ENCODE data around the gene CHRNB1.

Gene CHRNB1

DNA sequence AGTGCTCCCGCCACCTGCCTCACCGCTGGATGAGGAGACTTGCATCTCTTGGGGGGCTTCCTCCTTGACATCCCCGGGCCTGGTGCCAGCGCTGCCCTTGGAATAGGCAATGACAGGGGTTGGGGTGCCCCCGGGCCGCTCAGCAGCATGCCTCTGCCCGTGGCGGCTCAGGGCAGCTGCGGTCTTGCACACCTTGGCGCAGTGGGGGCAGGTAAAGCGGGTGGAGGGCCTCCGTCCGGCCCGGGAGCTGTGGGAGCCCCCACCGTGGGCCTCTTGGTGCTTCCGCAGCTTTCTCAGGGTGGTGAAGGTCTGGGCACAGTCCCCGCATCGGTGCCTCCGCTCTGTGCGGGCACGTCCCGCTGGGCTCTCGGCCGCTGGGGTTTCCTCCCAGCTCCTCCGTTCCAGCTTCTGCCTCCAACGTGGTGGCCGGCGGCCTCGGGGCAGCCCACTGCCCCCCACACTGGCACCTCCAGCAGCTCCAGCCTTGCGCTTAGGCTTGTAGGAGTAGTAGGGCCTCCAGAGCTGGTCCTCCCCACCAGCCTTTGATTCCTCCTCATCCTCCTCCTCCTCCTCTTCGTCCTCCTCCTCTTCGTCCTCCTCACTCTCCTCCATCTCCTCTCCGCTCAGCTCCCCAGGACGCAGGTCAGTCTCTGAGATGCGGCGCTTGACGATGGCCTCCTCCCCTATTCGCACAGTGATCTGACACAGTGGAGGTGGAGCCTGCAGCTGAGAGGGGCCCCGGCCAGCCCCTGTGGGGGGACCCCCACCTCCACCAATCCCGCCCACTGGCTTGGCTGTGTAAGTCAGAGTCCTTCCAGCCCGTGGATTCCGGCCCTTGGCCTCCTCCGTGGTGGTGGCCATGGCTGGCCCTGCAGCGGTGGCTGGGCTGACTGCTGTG, 17.9 kb downstream of the CHRNB1 start:
- DNase-seq (ENCODE audit: low read depth) = no peak
- no peak overlapping the region for H3K4me3 ChIP-seq (replicated peaks; ENCODE audit: low read depth, low read length)
- TF ChIP-seq, protein P1, sequence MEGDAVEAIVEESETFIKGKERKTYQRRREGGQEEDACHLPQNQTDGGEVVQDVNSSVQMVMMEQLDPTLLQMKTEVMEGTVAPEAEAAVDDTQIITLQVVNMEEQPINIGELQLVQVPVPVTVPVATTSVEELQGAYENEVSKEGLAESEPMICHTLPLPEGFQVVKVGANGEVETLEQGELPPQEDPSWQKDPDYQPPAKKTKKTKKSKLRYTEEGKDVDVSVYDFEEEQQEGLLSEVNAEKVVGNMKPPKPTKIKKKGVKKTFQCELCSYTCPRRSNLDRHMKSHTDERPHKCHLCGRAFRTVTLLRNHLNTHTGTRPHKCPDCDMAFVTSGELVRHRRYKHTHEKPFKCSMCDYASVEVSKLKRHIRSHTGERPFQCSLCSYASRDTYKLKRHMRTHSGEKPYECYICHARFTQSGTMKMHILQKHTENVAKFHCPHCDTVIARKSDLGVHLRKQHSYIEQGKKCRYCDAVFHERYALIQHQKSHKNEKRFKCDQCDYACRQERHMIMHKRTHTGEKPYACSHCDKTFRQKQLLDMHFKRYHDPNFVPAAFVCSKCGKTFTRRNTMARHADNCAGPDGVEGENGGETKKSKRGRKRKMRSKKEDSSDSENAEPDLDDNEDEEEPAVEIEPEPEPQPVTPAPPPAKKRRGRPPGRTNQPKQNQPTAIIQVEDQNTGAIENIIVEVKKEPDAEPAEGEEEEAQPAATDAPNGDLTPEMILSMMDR (IDR thresholded peaks at IDR 0.05; ENCODE audit: low read length, missing control alignments) = no peak

DNA sequence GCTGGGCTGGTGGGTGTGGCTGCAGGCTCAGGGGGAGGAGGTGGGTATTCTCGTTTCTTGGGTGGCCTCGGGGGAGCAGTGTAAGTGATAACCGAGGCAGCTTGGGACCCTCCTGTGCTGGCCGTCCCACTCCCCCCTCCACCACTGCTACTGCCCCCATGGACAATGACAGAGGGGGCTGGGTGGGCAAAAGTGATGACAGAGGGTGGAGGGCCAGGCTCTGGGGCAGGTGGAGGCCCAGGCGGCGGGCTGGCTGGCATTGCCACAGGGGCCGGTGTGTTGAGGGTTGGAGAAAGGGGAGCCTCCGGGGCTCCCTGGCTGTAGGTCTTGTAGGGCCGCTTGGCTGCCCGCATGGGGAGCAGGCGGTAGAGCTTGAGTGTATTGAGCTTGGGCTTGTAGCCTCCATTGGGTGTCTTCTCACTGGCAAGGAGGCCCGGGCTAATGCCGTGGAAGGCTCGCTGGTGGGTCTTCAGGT, 18.5 kb downstream of the CHRNB1 start:
- TF ChIP-seq, protein P1 (IDR thresholded peaks at IDR 0.05; ENCODE audit: low read length, missing control alignments) = no peak
- no peak overlapping the region for H3K4me3 ChIP-seq (replicated peaks; ENCODE audit: low read depth, low read length)
- DNase-seq (ENCODE audit: low read depth) = no peak

DNA sequence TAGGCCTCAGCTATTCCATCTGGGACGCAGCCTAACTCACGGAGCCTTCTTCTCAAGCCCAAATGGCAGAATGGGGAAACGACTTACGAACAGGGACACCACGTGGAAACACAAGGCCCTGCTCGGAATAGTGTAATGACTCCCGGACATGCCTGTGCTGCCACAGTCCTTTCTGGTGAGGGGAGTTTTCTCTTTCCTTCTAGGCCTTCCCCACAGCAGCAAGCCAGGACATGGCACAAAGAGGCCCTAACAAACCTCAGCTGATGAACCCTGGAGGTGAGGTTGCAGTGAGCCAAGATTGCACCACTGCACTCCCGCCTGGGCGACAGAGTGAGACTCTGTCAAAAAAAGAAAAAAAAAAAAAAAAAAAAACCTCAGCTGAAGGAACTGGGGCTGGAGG, 19.2 kb downstream of the CHRNB1 start:
- DNase-seq (ENCODE audit: low read depth) = no peak
- TF ChIP-seq, protein P1 (IDR thresholded peaks at IDR 0.05; ENCODE audit: low read length, missing control alignments) = no peak
- H3K4me3 ChIP-seq (replicated peaks; ENCODE audit: low read depth, low read length) = no peak overlapping the region

DNA sequence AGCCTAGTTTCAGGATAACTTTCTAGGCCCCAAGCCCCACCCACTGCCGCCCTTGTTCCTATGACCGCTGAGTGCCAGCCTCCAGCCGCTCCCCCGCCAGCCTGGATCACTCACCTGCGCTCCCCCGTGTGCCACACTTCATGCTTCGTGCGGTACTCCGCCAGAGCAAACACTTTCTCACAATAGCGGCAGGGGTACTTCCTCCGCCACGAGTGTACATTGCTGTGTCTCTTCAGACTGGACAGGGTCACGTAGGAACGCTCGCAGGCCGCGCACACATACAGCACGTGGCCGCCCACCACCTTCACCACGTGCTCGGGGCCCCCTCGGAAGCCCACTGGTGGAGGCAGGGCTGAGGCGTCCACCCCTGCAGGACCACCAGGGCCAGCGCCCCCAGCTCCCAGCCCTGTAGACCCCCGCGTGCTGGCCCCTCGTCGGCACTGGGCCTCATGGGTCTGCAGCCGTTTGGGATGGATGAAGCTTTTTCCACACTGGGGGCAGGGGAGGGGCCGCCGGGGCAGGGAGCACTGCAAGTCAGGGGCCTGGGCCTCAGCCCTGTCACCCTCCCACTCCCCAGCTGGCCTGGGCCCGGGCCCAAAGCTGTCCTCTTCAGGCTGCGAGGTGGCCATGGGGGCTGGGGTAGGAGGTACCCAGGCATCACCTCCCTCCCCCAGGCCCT, 20.9 kb downstream of the CHRNB1 start:
- DNase-seq (ENCODE audit: low read depth) = no peak
- no peak overlapping the region for H3K4me3 ChIP-seq (replicated peaks; ENCODE audit: low read depth, low read length)
- TF ChIP-seq, protein P1 (IDR thresholded peaks at IDR 0.05; ENCODE audit: low read length, missing control alignments) = no peak

DNA sequence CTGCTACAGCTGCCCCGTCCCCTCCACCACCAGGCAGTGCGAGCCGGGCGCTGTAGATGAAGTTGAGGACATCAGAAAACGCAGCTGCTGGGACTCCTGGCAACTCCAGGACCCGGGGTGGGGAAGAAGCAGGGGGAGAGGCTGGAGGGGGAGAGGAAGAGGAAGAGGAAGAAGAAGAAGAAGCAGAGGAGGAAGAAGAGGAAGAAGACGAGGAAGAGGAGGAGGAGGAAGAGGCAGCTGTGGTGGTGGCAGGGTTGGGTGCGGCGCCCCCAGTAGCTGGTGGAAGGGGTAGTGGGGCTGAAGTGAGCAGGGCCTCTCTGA, 21.4 kb downstream of the CHRNB1 start:
- TF ChIP-seq, protein P1 (IDR thresholded peaks at IDR 0.05; ENCODE audit: low read length, missing control alignments) = no peak
- DNase-seq (ENCODE audit: low read depth) = no peak
- no peak overlapping the region for H3K4me3 ChIP-seq (replicated peaks; ENCODE audit: low read depth, low read length)

DNA sequence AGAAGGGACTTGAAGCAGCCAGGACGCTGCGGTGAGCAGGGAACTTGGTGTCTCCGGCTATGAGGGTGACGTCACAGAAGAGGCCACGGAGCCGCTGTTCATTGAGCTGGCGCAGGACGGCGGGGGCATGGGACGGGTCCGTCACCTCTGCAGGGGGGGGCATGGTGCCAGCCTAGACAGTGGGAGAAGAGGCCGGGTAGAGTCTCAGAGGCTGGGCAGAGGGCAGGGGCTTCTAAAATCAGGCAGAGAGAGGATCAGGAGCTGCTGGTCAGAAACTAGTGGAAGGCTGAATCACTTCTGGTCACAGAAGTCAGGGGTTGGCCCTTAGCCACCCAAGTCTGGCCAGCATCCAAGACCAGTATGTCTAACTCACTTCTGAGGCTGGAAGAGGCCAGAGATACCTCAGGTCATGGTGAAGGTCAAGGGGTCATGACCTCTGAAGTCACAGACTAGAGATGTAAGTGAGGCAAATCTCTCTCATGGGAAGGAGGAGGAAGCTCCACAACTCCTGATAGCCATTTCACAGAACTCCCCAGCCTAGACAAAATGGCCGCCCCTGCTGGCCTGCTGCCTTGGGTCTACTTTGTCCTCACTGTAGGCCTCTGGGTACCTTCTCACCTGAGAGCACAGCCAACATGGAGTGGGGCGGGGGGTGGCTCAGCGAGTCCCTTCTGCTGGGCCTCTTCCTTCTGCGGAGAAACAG, 21.9 kb downstream of the CHRNB1 start:
- no peak overlapping the region for H3K4me3 ChIP-seq (replicated peaks; ENCODE audit: low read depth, low read length)
- DNase-seq (ENCODE audit: low read depth) = peak; percentile 69
- TF ChIP-seq, protein P1 (IDR thresholded peaks at IDR 0.05; ENCODE audit: low read length, missing control alignments) = no peak
